Choroid plexus epithelial cell (primary cell): ENCODE data around the gene NPFFR1.

Experiments
- DNase-seq: peaks from one replicate; pipeline ENCODE4 v3.0.0-alpha.2; 2010; ENCODE audit warnings: low read depth
- H3K4me3 ChIP-seq: 2 replicates; pipeline ENCODE4 v1.5.1; 2011; ENCODE audit warnings: low read depth, mild to moderate bottlenecking, control low read depth, low read length, moderate library complexity
- CTCF ChIP-seq: conservative IDR thresholded peaks from 2 replicates; pipeline ENCODE4 v1.5.1; 2011; ENCODE audit warnings: low read depth, mild to moderate bottlenecking, control low read depth, inconsistent platforms, low read length, moderate library complexity

Gene NPFFR1

GRCh38 chr10:70298393-70298792 lies 14.6 kb upstream of the NPFFR1 start:
- no peak for DNase-seq
- no peak for TF ChIP-seq CTCF
- H3K4me3 ChIP-seq: no peak overlapping the region

DNA sequence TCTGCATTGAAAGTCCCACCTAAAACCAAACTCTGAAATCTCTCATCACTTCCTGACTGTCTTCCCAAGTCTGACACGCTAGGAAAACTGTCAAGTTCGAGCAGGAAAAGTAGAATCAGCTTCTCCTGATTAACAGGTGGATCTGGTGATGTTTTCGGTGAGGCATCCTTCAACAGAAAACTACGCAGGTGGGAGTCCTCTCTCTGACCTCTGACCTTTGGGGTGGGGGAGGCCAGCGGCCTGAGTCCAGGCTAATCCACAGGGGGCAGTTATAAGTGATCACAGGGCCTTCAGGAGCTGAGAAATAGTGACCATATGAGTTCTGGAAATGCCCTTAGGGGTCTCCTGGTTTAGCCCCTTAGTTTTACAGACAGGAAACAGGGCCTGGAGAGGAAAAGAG lies 13.4 kb upstream of the NPFFR1 start:
- H3K4me3 ChIP-seq: no peak overlapping the region
- no peak for TF ChIP-seq CTCF
- DNase-seq: no peak

- peak; percentile 81 for DNase-seq
- no peak overlapping the region for H3K4me3 ChIP-seq
- no peak for TF ChIP-seq CTCF
Observed at GRCh38 chr10:70296406-70296899, 12.6 kb upstream of the NPFFR1 start.

DNA sequence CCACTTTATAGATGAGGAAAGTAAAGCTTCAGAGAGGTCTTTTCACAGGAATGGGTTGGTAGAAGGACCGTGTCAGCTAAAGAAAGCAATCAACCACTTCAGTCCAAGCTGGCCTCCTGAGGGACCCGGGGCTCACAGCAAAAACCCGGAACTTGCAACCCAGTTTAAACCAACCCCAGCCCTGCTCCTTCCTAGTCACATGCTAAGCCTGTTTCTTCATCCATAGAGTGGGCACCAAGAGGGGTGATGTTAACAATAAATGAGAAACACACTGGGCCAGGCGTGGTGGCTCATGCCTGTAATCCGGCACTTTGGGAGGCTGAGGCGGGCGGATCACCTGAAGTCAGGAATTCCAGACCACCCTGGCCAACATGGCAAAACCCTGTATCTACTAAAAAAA lies 12.1 kb upstream of the NPFFR1 start:
- no peak for DNase-seq
- H3K4me3 ChIP-seq: no peak overlapping the region
- no peak for TF ChIP-seq CTCF

- no peak for TF ChIP-seq CTCF
- no peak for DNase-seq
- H3K4me3 ChIP-seq: no peak overlapping the region
Observed at GRCh38 chr10:70295321-70295720, 11.5 kb upstream of the NPFFR1 start.

GRCh38 chr10:70293169-70293843 lies 9.5 kb upstream of the NPFFR1 start:
- no peak for DNase-seq
- no peak for TF ChIP-seq CTCF
- H3K4me3 ChIP-seq: no peak overlapping the region

GRCh38 chr10:70292004-70292403 lies 8.2 kb upstream of the NPFFR1 start:
- no peak overlapping the region for H3K4me3 ChIP-seq
- DNase-seq: no peak
- no peak for TF ChIP-seq CTCF
